HFF-Myc (cell line): Measurements from ENCODE around the gene DDR2.

ENCODE experiments used
- DNase-seq: peaks from one replicate; pipeline ENCODE4 v3.0.0-alpha.2; 2011; ENCODE audit warnings: low read depth; ENCODE audit errors: extremely low read depth
- H3K4me3 ChIP-seq: replicated peaks from 2 replicates; pipeline ENCODE4 v1.5.1; 2011; ENCODE audit warnings: low read depth, mild to moderate bottlenecking, control low read depth, low read length
- CTCF ChIP-seq: IDR thresholded peaks from 2 replicates; pipeline ENCODE4 v1.5.1; 2012; ENCODE audit warnings: mild to moderate bottlenecking, low read depth, low read length, control low read depth; ENCODE audit errors: missing control alignments

Gene DDR2

GRCh38 chr1:162677607-162678371, 45.5 kb downstream of the DDR2 start:
- H3K4me3 ChIP-seq, result no peak overlapping the region
- no peak for TF ChIP-seq CTCF
- no peak for DNase-seq

GRCh38 chr1:162678439-162678838, 46.2 kb downstream of the DDR2 start:
- TF ChIP-seq CTCF, result no peak
- no peak for DNase-seq
- H3K4me3 ChIP-seq, result no peak overlapping the region

- no peak for DNase-seq
- TF ChIP-seq CTCF, result no peak
- no peak overlapping the region for H3K4me3 ChIP-seq
These were observed 47.0 kb downstream of the DDR2 start for GRCh38 chr1:162679298-162679697.

GRCh38 chr1:162680419-162681121, 48.3 kb downstream of the DDR2 start:
- H3K4me3 ChIP-seq, result no peak overlapping the region
- DNase-seq, result no peak
- TF ChIP-seq CTCF, result no peak

GRCh38 chr1:162681122-162681436, 48.8 kb downstream of the DDR2 start:
- no peak for TF ChIP-seq CTCF
- H3K4me3 ChIP-seq, result no peak overlapping the region
- no peak for DNase-seq

GRCh38 chr1:162682013-162682419, 49.8 kb downstream of the DDR2 start:
- no peak overlapping the region for H3K4me3 ChIP-seq
- no peak for DNase-seq
- no peak for TF ChIP-seq CTCF
